ENCODE results near the gene MYO5B. TPM values are rescaled to one million over a fixed set of nuclear protein-coding genes. Genes with fewer than 3 reads are reported as not detected.
"Not testable (repeated sequence)": the region's sequence is repeated elsewhere in the genome, so short reads cannot be mapped to it uniquely, and the experiment has no call there.

Gene MYO5B
- 39.1 and 44.1 TPM in 2 replicates for total RNA-seq
- long read RNA-seq, partial matches to known transcripts: 11 of 27 reads
- long read RNA-seq, other reads (novel, unspliced or antisense): 13 of 27 reads

- H3K36me3 Mint-ChIP-seq (ENCODE audit: insufficient read depth): no peaks in the 10 kb centered on the region
- no peaks in the 10 kb centered on the region for H3K9me3 Mint-ChIP-seq (ENCODE audit: low read depth)
- DNase-seq (ENCODE audit: low spot score, unreplicated experiment): peak; percentile 79
- peaks cover 57% of the 10 kb centered on the region for H3K27me3 Mint-ChIP-seq
- peaks cover 11% of the 10 kb centered on the region for H3K4me1 Mint-ChIP-seq (ENCODE audit: low read depth)
- TF ChIP-seq CTCF (IDR thresholded peaks at IDR 0.05; ENCODE audit: unreplicated experiment): peak; percentile 72
- peak within 1 kb of the TSS; percentile 74 for H3K27ac Mint-ChIP-seq
- peak within 1 kb of the TSS; percentile 86 for H3K4me3 Mint-ChIP-seq (ENCODE audit: low read depth)
These were observed at the start of gene MYO5B for GRCh38 chr18:50194631-50195532. MYO5B (minus strand) TSS chr18:50195147; CDS start chr18:50194793, 354 bp downstream.

GRCh38 chr18:50241768-50242167 is 46.8 kb upstream of the MYO5B start:
- H3K4me1 Mint-ChIP-seq (ENCODE audit: low read depth); H3K27ac Mint-ChIP-seq; H3K27me3 Mint-ChIP-seq; DNase-seq (ENCODE audit: low spot score, unreplicated experiment); H3K4me3 Mint-ChIP-seq (ENCODE audit: low read depth): not testable (repeated sequence)
- Mint-ChIP-seq H3K36me3 (ENCODE audit: insufficient read depth) (peaks cover 19% of the 10 kb centered on the region), H3K9me3 (ENCODE audit: low read depth) (peaks cover 27% of the 10 kb centered on the region)

- no peaks in the 10 kb centered on the region for H3K4me1 Mint-ChIP-seq (ENCODE audit: low read depth)
- peaks cover 27% of the 10 kb centered on the region for H3K9me3 Mint-ChIP-seq (ENCODE audit: low read depth)
- no peak overlapping the region for H3K27ac Mint-ChIP-seq
- H3K4me3 Mint-ChIP-seq (ENCODE audit: low read depth): no peak overlapping the region
- DNase-seq (ENCODE audit: low spot score, unreplicated experiment): no peak
- TF ChIP-seq CTCF (IDR thresholded peaks at IDR 0.05; ENCODE audit: unreplicated experiment): no peak
- H3K36me3 Mint-ChIP-seq (ENCODE audit: insufficient read depth): peaks cover 19% of the 10 kb centered on the region
- H3K27me3 Mint-ChIP-seq: no peaks in the 10 kb centered on the region
These were observed 45.2 kb upstream of the MYO5B start for GRCh38 chr18:50240080-50240563.

DNA sequence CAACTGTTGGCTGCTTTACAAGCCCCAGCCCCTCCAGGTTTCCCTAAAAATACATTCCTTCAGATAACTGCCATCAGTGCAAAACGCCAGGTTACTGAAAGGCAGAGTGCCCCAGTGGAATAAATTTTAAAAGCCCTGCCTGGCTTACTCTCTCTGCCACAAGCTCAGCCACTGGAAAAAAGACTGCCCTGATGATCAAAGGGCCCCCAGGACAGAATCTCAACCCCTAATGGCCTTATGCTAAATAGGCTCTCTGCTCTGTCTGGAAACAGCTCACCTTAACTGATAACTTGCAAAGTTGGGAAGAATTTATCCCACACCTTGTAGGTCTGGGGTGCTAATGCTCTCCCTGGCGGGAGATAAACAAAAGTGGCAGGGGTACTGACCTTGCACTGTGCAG is 37.5 kb upstream of the MYO5B start:
- Mint-ChIP-seq H3K9me3 (ENCODE audit: low read depth) (no peaks in the 10 kb centered on the region), H3K27me3 (no peaks in the 10 kb centered on the region)

DNA sequence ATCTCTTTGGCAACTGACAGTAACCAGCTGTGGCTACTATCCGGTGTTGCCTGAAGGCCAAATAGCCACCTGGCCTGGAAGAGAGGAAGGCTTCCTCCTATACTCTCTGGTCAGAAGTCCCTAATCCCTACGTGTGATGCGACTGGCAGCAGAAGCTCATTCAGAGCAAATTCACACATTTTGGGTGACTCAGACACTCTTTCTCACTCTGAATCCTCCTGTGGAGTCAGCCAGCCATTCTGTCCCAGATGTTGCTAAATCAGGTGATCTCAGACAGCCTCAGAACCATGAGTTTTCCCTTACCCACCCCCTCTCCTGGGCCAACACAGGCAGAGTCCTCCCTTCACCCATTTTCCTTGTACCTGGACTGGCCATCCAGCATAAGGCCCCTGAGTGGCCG is 36.7 kb upstream of the MYO5B start:
- no peak for DNase-seq (ENCODE audit: low spot score, unreplicated experiment)
- Mint-ChIP-seq H3K9me3 (ENCODE audit: low read depth) (no peaks in the 10 kb centered on the region), H3K4me1 (ENCODE audit: low read depth) (peaks cover 19% of the 10 kb centered on the region), H3K27me3 (no peaks in the 10 kb centered on the region), H3K27ac (no peak overlapping the region), H3K4me3 (ENCODE audit: low read depth) (no peak overlapping the region), H3K36me3 (ENCODE audit: insufficient read depth) (no peaks in the 10 kb centered on the region)
- no peak for TF ChIP-seq CTCF (IDR thresholded peaks at IDR 0.05; ENCODE audit: unreplicated experiment)

More for the DNA sequence above, 37.5 kb upstream of the MYO5B start:
- Mint-ChIP-seq H3K27ac (no peak overlapping the region), H3K4me3 (ENCODE audit: low read depth) (no peak overlapping the region), H3K36me3 (ENCODE audit: insufficient read depth) (no peaks in the 10 kb centered on the region), H3K4me1 (ENCODE audit: low read depth) (peaks cover 19% of the 10 kb centered on the region)
- no peak for TF ChIP-seq CTCF (IDR thresholded peaks at IDR 0.05; ENCODE audit: unreplicated experiment)
- DNase-seq (ENCODE audit: low spot score, unreplicated experiment): no peak

DNA sequence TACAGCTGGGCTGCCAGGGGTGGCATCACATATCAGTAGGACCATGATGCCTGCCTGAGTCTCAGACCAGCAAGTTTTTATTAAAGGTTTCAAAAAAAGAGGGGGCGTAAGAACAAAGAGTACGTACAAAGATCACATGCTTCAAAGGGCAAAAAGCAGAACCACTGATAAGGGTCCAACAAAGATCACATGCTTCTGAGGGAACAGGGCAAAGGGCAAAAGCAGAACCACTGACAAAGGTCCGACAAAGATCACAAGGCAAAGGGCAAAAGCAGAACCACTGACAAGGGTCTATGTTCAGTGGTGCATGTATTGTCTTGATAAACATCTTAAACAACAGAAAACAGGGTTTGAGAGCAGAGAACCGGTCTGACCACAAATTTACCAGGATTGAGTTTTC is 25.3 kb upstream of the MYO5B start:
- Mint-ChIP-seq H3K36me3 (ENCODE audit: insufficient read depth) (peaks cover 13% of the 10 kb centered on the region), H3K9me3 (ENCODE audit: low read depth) (peaks cover 27% of the 10 kb centered on the region)
- H3K27me3 Mint-ChIP-seq; H3K4me3 Mint-ChIP-seq (ENCODE audit: low read depth); H3K4me1 Mint-ChIP-seq (ENCODE audit: low read depth); H3K27ac Mint-ChIP-seq; DNase-seq (ENCODE audit: low spot score, unreplicated experiment): not testable (repeated sequence)

Measured in progenitor cell of endocrine pancreas (in vitro differentiated cells).